Neural progenitor cell (in vitro differentiated cells): Measurements from ENCODE around the gene AGPAT4. TPM values are rescaled to one million over a fixed set of nuclear protein-coding genes. Genes with fewer than 3 reads are reported as not detected.

Experiments
- DNase-seq: peaks from one replicate; pipeline ENCODE4 v3.0.0-alpha.2; 2016; ENCODE audit warnings: low spot score
- H2AFZ ChIP-seq: fragments of 200-600 bp; sonication (generic); replicated peaks from 2 replicates; pipeline ENCODE4 v1.6.1; 2016; ENCODE audit warnings: antibody characterized with exemption
- H3F3A ChIP-seq: fragments of 200-600 bp; sonication (generic); 2 replicates; pipeline ENCODE4 v1.6.1; 2016; ENCODE audit warnings: antibody characterized with exemption, low read depth
- H3K27ac ChIP-seq: fragments of 200-600 bp; sonication (generic); 2 replicates; pipeline ENCODE4 v1.5.1; 2016; ENCODE audit warnings: mild to moderate bottlenecking
- H3K27me3 ChIP-seq: fragments of 200-600 bp; sonication (generic); 2 replicates; pipeline ENCODE4 v1.6.1; 2016; ENCODE audit warnings: mild to moderate bottlenecking, moderate library complexity
- H3K36me3 ChIP-seq: fragments of 200-600 bp; sonication (generic); 2 replicates; pipeline ENCODE4 v1.5.1; 2016
- H3K4me1 ChIP-seq: fragments of 200-600 bp; sonication (generic); 2 replicates; pipeline ENCODE4 v1.6.1; 2016; ENCODE audit warnings: mixed run types
- H3K4me2 ChIP-seq: fragments of 200-600 bp; sonication (generic); 2 replicates; pipeline ENCODE4 v1.6.1; 2016
- H3K4me3 ChIP-seq: fragments of 200-600 bp; sonication (generic); 2 replicates; pipeline ENCODE4 v1.5.1; 2016
- H3K79me2 ChIP-seq: fragments of 200-600 bp; sonication (generic); 2 replicates; pipeline ENCODE4 v1.6.1; 2016; ENCODE audit warnings: low read depth
- H3K9ac ChIP-seq: fragments of 200-600 bp; sonication (generic); 2 replicates; pipeline ENCODE4 v1.6.1; 2016
- H3K9me3 ChIP-seq: fragments of 200-600 bp; sonication (generic); 2 replicates; pipeline ENCODE4 v1.5.1; 2016; ENCODE audit warnings: low read depth
- H4K20me1 ChIP-seq: fragments of 200-600 bp; sonication (generic); 2 replicates; pipeline ENCODE4 v1.6.1; 2016; ENCODE audit warnings: low read depth
- H3K27ac Mint-ChIP-seq: 3 replicates; pipeline ENCODE4 v1.8.0; 2021; ENCODE audit warnings: mixed read lengths
- H3K27me3 Mint-ChIP-seq: 2 replicates; pipeline ENCODE4 v1.8.0; 2022; ENCODE audit warnings: low read depth, mild to moderate bottlenecking, inconsistent platforms, moderate library complexity, mixed read lengths; ENCODE audit not compliant: insufficient read depth
- H3K36me3 Mint-ChIP-seq: 3 replicates; pipeline ENCODE4 v1.8.0; 2021; ENCODE audit warnings: mixed read lengths
- H3K4me1 Mint-ChIP-seq: 3 replicates; pipeline ENCODE4 v1.8.0; 2021; ENCODE audit warnings: mixed read lengths
- H3K4me3 Mint-ChIP-seq: 3 replicates; pipeline ENCODE4 v1.8.0; 2021; ENCODE audit warnings: mild to moderate bottlenecking, moderate library complexity, mixed read lengths
- H3K9me3 Mint-ChIP-seq: 3 replicates; pipeline ENCODE4 v1.8.0; 2020; ENCODE audit warnings: mixed read lengths
- CTCF ChIP-seq: fragments of 200-600 bp; sonication (generic); IDR thresholded peaks from 2 replicates; pipeline ENCODE4 v1.5.1; 2017; ENCODE audit warnings: antibody characterized with exemption, mild to moderate bottlenecking
- EZH2 ChIP-seq: fragments of 200-600 bp; sonication (generic); IDR thresholded peaks from 2 replicates; pipeline ENCODE4 v1.6.1; 2017; ENCODE audit warnings: antibody characterized with exemption, mild to moderate bottlenecking, moderate library complexity
- EZH2phosphoT487 ChIP-seq: fragments of 200-600 bp; sonication (generic); IDR thresholded peaks from 2 replicates; pipeline ENCODE4 v1.6.1; 2017; ENCODE audit warnings: antibody characterized with exemption
- total RNA-seq: library from RNA; depleted of rRNA; stranded (reverse); fragments of >200 nt; gene quantifications from 2 replicates; pipeline ENCODE4 v1.2.3, GENCODE V29; 2015; ENCODE audit warnings: low replicate concordance

Gene AGPAT4
- total RNA-seq, 1 donor from 2014 or later: 30.5 TPM

- Mint-ChIP-seq H3K9me3 (no peaks in the 10 kb centered on the region), H3K27me3 (no peaks in the 10 kb centered on the region), H3K36me3 (peaks cover 60% of the 10 kb centered on the region), H3K4me3 (no peak overlapping the region), H3K4me1 (no peaks in the 10 kb centered on the region), H3K27ac (peak overlapping the region; percentile 26)
- Histone ChIP-seq H3K9ac (no peak overlapping the region), H3K9me3 (no peaks in the 10 kb centered on the region), H4K20me1 (no peaks in the 10 kb centered on the region), H3K36me3 (no peaks in the 10 kb centered on the region), H2AFZ (no peak overlapping the region), H3K27me3 (no peaks in the 10 kb centered on the region), H3K4me2 (no peak overlapping the region), H3K4me1 (no peaks in the 10 kb centered on the region), H3K4me3 (no peak overlapping the region), H3K27ac (no peak overlapping the region), H3F3A (no peaks in the 10 kb centered on the region), H3K79me2 (no peaks in the 10 kb centered on the region)
- no peak for DNase-seq
- TF ChIP-seq EZH2phosphoT487 (no peak), EZH2 (no peak), CTCF (no peak)
Observed at GRCh38 chr6:161107779-161108730, 165.8 kb downstream of the AGPAT4 start.

GRCh38 chr6:161105408-161105807 is 168.5 kb downstream of the AGPAT4 start:
- no peaks in the 10 kb centered on the region for H3K4me1 Mint-ChIP-seq
- no peak overlapping the region for H3K27ac Mint-ChIP-seq
- Histone ChIP-seq H3K4me1 (no peaks in the 10 kb centered on the region), H3K9me3 (no peaks in the 10 kb centered on the region), H3F3A (no peaks in the 10 kb centered on the region), H4K20me1 (no peaks in the 10 kb centered on the region), H2AFZ (no peak overlapping the region), H3K36me3 (no peaks in the 10 kb centered on the region), H3K27ac (no peak overlapping the region), H3K79me2 (no peaks in the 10 kb centered on the region), H3K9ac (no peak overlapping the region), H3K4me2 (no peak overlapping the region), H3K27me3 (no peaks in the 10 kb centered on the region), H3K4me3 (no peak overlapping the region)
- H3K9me3 Mint-ChIP-seq: no peaks in the 10 kb centered on the region
- no peak for TF ChIP-seq EZH2phosphoT487
- no peak for TF ChIP-seq CTCF
- TF ChIP-seq EZH2: no peak
- H3K4me3 Mint-ChIP-seq: no peak overlapping the region
- no peaks in the 10 kb centered on the region for H3K27me3 Mint-ChIP-seq
- no peak for DNase-seq
- H3K36me3 Mint-ChIP-seq: peaks cover 48% of the 10 kb centered on the region

GRCh38 chr6:161104966-161105365 is 168.9 kb downstream of the AGPAT4 start:
- DNase-seq: no peak
- Histone ChIP-seq H3K9me3 (no peaks in the 10 kb centered on the region), H3K79me2 (no peaks in the 10 kb centered on the region), H4K20me1 (no peaks in the 10 kb centered on the region), H3K36me3 (no peaks in the 10 kb centered on the region), H2AFZ (no peak overlapping the region), H3K4me1 (no peaks in the 10 kb centered on the region), H3K27me3 (no peaks in the 10 kb centered on the region), H3K4me2 (no peak overlapping the region), H3K4me3 (no peak overlapping the region), H3K9ac (no peak overlapping the region), H3K27ac (no peak overlapping the region), H3F3A (no peaks in the 10 kb centered on the region)
- no peaks in the 10 kb centered on the region for H3K9me3 Mint-ChIP-seq
- peaks cover 43% of the 10 kb centered on the region for H3K36me3 Mint-ChIP-seq
- no peak overlapping the region for H3K27ac Mint-ChIP-seq
- no peaks in the 10 kb centered on the region for H3K4me1 Mint-ChIP-seq
- no peaks in the 10 kb centered on the region for H3K27me3 Mint-ChIP-seq
- no peak overlapping the region for H3K4me3 Mint-ChIP-seq
- no peak for TF ChIP-seq EZH2
- TF ChIP-seq CTCF: no peak
- no peak for TF ChIP-seq EZH2phosphoT487
